HG03108 (cell line): ENCODE results near the gene HOXB6.

Source experiments
- ATAC-seq: cut with Tn5 transposase; IDR thresholded peaks from one replicate; pipeline ENCODE4 v1.9.1; 2021; ENCODE audit warnings: moderate library complexity; ENCODE audit not compliant: unreplicated experiment

HOXB6 gene

GRCh38 chr17:48586355-48587258 lies 18.2 kb downstream of the HOXB6 start:
- ATAC-seq: no peak

- ATAC-seq: no peak
Measured at GRCh38 chr17:48584223-48584741, 20.5 kb downstream of the HOXB6 start.

DNA sequence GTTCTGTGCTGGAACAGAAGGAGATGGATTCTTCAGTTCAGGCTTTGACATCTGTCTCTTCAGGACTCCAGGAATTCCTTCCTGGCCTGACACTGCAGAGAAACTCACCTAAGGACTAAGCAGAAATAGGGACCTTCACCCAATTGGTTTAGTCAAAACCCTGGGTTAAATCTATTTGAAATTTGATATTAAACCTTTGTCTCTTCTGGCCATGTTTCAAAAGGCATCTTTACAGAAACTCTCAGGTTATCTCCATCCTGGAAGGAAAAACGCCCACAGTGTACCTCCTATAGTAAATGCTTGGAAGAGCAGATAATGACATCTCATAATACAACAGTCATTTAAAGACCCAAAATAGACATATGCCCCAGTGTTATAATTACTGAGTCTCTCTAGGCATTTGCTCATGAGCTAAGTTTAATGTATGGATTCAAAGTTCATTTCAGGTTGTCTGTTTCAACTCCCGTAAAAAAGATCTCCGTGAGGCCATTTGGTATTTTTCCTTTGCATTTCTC lies 21.0 kb downstream of the HOXB6 start:
- ATAC-seq: no peak

DNA sequence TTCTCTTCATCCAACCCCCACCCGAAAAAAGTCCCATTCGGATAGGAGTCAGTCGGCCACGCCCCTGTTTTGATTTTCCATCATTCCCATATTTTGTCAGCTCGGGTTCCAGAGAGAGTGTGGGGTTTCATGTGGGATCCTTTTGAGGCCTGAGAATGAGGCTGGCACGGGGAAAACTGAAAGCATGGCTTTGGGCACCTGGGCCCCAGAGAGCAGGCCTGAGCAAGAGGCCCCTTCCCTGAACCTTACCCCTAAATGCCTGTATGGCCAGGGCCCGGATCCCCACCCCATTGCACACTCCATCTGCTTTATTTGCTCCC lies 22.1 kb downstream of the HOXB6 start:
- ATAC-seq: no peak

GRCh38 chr17:48579760-48580554 lies 24.8 kb downstream of the HOXB6 start:
- ATAC-seq: no peak

- ATAC-seq: no peak
Measured at GRCh38 chr17:48579471-48579759, 25.4 kb downstream of the HOXB6 start.

GRCh38 chr17:48578616-48579470 lies 25.9 kb downstream of the HOXB6 start:
- ATAC-seq: peak; percentile 17

GRCh38 chr17:48577946-48578615 lies 26.7 kb downstream of the HOXB6 start, which contains the start of gene HOXB4:
Gene HOXB4 (minus strand): TSS chr17:48578350. CDS start chr17:48578319, 31 bp downstream.
- peak; percentile 53 for ATAC-seq

DNA sequence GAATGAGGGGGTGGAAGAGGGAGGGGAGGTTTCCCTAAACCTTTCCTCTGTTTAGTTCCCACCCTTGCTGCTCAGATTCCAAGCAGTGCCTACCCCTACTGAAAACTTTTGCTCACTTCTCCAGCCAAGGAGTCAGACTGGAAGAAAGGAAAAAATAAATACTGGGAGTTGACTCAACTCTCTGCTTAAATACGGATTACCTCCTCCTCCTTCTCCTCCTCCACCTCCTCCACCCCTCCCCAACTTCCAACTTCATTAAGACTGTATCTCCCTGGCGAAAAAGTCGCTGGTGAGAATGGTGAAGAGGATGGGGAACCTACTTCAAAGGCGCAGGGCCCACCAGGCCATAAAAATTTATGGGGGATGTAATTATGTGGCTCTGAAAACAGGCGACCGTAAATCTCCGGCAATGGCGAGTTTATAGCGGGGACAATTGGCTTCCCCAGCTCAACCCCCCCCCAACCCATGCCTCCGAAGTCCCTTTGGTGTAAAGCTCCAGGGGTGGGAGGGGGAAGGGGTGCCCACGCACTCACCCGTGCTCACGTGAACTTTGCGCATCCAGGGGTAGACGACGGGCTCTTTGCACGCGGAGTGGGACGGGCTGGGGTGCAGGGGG lies 27.3 kb downstream of the HOXB6 start:
- ATAC-seq: no peak

GRCh38 chr17:48576479-48577309 lies 28.1 kb downstream of the HOXB6 start:
- ATAC-seq: no peak

GRCh38 chr17:48575673-48576478 lies 28.9 kb downstream of the HOXB6 start:
- ATAC-seq: no peak

DNA sequence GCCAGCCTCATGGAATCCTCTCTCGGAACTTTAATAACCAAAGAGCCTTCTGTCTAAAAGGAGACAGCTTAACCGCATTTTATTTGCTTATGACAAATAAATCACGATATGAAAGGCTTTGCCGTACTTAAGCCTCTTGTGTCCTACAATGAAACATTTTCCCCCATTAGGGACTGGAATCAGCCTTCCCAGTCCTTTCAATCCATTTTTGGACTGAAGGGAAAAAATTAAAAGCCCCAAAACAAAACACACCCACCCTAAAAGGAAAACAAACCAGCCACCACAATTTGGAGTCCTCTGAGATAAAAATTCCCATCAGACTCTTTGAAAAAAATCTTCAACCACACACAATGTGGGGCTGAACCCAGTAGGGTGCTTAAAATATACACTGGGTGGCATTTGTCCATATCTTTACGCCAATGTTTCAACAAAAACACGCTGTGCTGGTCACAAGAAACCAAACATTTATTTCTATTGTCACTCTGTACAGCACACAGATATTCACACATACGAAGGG lies 29.7 kb downstream of the HOXB6 start:
- no peak for ATAC-seq

DNA sequence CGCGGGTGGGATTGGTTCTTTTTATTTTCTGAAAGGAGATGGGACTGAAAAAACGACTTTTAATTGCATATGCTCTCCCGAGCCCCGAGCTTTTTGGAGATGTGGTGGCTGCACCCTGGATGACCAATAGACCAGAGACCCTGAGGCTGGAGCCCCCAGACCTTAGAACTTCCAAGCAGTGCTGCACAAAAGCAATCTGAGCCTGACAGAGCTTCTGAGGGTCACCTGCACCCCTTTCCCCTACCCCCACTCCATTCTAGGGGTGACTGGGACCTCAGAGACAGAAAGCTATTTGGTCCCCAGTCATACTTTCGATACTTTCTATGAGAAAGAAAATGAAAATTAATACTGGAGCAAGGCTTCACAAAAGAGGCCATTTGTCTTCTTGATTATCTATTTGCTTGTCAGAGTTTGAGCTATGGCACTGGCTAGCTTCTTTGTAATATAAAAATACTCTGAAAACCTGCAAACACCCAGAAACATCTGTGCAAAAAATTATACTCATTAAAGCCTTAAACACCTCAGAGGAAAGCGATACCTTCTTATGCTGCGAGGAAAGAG lies 30.2 kb downstream of the HOXB6 start:
- ATAC-seq: no peak

DNA sequence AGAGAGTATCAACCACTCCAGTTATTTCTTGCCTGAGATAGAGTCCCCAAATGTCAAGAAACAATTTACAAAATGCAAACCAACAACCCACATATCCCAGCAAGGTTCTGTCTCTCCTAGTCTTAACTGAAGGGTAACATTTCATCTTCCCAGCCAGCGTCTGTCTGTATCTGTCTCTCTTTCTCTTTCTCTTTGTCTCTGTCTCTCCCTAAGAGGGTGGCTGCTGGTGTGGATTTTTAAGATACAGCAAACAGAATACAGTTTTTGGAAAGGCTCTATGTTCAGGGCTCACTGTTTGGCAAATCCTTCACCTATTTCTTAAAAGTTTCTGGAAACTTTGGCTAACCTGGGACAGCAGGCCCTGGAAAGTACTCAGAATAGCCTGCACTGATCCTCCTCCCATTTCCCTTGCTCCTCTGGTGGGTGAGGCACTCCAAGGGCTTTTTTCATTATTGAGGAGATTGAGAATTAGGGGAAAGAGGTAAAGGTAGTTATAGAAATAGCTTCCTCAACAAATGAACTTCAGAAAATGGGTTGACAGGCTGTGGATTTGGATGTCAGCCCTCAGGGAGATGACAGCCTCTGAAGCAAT lies 32.9 kb downstream of the HOXB6 start:
- ATAC-seq: no peak

DNA sequence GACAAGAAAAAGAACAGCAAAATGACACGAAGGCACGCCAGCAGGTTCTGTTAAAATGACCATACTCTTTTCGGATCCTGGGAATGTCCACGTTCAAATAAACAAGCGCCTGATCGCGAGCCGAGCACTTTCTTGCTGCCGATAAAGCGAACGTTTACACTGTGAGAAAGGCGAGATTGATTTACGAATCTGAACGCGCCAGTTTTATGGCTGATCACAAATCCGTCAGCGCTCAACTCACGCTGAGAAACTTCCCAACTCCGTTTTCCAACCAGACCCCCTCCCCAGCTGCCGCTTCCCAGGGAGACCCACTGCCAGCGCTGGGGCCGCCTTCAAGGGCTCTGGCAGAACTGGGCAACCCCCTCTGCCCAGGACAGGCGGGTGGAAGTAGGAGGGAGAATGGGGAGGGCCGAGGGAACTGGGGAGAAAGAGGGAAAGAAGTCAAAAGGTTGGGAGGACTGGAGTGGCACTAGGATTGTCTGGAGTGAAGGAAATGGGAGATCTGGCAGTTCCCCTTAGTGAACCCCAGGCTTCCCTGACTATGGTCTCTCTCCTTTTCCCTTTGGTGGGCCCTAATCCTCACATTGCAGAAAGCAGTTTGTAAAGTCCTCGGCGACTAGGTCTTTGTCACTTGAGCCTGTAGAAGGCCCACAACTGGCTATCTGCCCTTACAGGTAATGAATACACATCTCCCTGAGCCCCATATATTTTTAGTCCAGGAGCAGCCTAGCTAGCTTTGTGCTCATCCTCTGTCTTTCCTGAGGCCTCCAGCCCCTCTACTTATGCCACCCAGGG lies 33.6 kb downstream of the HOXB6 start:
- ATAC-seq: no peak

DNA sequence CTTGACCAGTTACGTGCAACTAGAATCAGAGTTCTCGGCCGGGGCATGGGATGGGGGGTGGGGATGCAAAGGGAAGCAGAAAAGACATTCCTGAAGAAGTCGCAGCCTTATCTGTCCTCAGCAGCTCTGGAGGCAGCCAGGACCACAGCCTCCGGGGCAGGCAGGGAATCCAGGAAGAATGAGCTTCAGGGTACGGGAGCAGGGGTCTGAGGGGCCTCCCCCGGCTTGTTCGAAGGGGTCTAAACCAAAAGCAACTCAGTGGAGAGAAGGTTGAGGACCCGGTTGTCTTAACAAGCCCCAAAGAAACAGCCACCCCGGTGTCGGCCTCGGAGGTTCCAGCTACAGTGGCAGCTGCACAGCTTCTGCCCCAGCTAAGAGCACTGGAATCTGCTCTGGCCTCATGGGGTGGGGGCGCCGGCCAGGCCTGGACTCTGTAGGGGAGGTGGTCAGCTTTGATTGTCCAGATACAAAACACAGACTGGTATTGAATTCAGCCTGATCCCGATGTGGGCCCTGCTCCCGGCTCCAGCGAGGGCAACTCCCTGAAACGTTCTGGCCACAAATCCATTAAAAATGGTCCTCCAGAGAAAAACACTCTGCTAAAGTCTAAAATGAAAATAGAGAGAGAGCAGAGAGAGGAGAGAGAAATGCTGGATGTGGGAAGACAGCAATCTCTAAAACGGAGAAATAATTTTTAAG lies 34.3 kb downstream of the HOXB6 start:
- no peak for ATAC-seq
